ENCODE data around the gene AP1G1.

The AP1G1 gene

DNA sequence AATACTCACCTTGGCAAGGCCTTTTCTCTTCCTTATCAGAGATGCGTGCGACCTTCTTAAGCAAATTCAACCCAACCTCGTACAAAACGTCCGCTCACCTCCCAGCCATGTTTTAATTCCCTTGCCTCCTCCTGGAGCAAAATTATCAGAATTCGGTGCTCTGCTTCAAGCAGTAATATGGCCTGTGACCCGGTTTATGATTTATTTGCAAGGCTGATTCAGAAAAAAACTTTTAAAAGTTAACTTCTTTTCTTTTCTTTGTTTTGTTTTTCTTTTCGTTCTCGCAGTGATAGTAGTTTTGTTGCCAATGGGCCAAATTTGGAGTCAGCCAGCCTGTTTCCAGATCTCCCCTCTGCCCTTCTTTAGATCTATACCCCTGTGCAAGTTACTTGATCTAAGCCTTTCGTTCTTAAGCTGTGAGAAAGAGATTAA, 84.3 kb downstream of the AP1G1 start, which contains the start of gene PHLPP2:
TSS of gene PHLPP2 (minus strand) at position 382 of the 432 bp plus-strand sequence. CDS start 9,906 bp downstream, outside the sequence.
- TF ChIP-seq, protein P1, sequence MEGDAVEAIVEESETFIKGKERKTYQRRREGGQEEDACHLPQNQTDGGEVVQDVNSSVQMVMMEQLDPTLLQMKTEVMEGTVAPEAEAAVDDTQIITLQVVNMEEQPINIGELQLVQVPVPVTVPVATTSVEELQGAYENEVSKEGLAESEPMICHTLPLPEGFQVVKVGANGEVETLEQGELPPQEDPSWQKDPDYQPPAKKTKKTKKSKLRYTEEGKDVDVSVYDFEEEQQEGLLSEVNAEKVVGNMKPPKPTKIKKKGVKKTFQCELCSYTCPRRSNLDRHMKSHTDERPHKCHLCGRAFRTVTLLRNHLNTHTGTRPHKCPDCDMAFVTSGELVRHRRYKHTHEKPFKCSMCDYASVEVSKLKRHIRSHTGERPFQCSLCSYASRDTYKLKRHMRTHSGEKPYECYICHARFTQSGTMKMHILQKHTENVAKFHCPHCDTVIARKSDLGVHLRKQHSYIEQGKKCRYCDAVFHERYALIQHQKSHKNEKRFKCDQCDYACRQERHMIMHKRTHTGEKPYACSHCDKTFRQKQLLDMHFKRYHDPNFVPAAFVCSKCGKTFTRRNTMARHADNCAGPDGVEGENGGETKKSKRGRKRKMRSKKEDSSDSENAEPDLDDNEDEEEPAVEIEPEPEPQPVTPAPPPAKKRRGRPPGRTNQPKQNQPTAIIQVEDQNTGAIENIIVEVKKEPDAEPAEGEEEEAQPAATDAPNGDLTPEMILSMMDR (IDR thresholded peaks at IDR 0.05; ENCODE audit: low read depth, low read length, missing control alignments), result no peak
- peak within 1 kb of the TSS; percentile 75 for H3K4me3 ChIP-seq (replicated peaks; ENCODE audit: low read depth, low read length)
- DNase-seq (ENCODE audit: extremely low read depth, low read depth), result no peak

DNA sequence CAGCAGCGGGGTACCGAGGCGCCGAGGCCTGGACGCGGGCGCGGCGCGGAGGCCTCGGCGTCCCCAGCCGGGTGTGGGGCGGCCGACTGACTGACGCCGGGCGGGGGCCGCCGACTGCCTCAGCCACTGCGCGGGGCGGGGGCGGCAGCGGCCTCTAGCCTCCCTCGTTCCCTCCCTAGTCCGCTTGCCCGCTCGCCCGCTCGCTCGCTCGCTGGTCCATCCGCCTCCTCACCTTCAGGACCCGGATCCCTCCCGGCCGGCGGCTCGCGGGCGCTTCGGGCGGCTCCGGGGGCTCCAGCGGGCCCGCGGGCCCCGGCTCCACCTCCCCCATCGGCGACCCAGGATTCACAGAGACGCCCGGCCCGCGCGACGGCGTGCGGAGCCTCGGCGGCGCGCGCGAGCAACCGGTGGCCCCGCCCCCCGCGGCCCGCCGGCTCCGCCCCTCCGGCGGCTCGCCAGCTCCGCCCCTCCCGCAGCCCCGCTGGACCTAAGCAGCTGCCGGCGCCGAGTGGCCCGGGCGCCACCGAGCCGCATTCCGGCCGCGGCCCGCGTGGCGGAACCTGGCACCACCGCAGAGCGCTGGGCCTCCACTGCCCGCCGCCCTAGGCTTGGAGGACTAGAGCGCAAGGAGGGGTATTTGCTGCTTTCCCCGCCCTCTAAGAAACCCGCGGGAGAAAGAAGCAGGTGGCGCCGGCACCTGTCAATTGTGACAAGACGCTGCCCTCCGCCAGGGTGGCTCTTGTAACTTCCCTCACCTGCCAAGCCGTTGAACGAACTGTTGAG, 84.9 kb downstream of the AP1G1 start:
- TF ChIP-seq, protein P1 (IDR thresholded peaks at IDR 0.05; ENCODE audit: low read depth, low read length, missing control alignments), result no peak
- H3K4me3 ChIP-seq (replicated peaks; ENCODE audit: low read depth, low read length), result peak overlapping the region; percentile 75
- DNase-seq (ENCODE audit: extremely low read depth, low read depth), result no peak

DNA sequence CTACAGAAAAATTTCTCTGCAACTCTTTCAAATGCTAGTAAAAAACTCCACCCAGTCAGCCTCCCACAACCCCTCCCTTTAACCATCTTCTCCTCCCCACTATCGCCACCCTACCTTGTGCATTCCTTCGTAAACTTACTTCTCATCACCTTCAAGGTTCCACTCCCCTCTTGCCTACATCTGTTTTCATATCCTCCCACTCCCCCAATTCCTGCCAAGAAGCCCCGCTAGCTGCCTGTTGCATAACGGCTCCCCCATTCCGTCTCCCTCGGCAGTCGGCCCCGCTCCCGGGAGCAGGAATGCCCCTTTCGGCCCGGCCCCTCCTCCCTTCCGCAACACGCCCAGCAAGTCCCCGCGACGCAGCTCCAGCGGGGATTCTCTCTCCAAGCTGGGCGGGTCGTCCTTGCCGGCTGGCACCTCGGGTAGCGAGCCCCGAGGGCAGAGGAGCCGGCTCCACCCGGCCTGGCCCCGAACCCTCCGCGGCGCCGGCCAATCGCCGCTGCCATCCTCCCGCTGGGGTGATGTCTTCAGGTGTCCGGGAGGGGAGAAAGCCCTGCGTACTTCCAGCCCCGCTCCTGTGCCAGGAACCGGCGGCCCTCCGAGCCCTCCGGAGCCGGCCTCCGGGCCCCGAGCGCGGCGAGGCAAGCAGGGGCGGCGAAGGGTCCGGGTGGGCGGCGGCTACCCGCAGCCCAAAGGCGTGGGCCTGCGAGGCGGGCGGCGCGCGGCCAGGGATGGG, 85.7 kb downstream of the AP1G1 start:
- no peak for DNase-seq (ENCODE audit: extremely low read depth, low read depth)
- TF ChIP-seq, protein P1 (IDR thresholded peaks at IDR 0.05; ENCODE audit: low read depth, low read length, missing control alignments), result no peak
- H3K4me3 ChIP-seq (replicated peaks; ENCODE audit: low read depth, low read length), result peak overlapping the region; percentile 75

DNA sequence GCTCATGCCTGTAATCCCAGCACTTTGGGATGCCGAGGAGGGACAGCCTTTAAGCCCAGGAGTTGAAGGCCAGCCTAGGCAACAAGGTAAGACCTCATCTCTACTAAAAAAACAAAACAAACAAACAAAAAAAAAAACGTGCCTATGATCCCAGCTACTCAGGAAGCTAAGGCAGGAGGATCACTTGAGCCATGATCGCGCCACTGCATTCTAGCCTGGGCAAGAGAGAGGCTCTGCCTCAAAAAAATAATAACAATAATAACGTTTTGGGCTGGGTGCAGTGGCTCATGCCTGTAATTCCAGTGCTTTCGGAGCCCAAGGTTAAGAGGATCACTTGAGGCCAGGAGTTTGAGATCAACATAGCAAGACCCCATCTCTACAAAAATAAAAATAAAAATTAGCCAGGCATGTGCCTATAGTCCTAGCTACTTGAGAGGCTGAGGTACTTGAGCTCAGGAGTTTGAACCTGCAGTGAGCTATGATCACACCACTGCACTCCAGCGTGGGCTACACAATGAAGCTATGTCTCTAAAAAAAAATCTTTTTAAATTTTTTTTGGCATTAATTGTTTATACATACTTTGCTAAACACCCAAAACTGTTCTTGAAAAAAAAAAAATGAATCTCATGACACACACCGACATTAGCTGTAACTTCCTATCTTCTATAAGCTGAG, 87.4 kb downstream of the AP1G1 start:
- DNase-seq (ENCODE audit: extremely low read depth, low read depth), result no peak
- TF ChIP-seq, protein P1 (IDR thresholded peaks at IDR 0.05; ENCODE audit: low read depth, low read length, missing control alignments), result no peak
- H3K4me3 ChIP-seq (replicated peaks; ENCODE audit: low read depth, low read length), result no peak overlapping the region

DNA sequence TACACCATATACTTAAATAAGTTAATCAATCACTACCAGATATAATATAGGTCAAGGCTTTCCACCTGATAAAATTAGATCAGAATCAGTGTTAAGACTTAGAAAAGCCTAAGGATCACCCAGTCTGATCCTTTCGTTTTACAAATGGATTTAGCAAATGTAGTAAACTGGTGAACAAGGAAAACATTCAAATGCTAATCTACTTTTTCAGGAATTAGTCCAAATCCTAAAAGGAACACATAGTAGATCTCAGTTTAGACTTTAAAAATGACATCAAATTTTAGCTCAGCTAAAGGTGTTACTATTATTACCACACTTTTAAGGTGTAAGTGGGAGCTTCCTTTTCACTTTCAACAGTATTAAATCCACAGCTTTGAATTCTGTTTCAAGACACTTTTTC, 96.1 kb downstream of the AP1G1 start:
- TF ChIP-seq, protein P1 (IDR thresholded peaks at IDR 0.05; ENCODE audit: low read depth, low read length, missing control alignments), result no peak
- no peak for DNase-seq (ENCODE audit: extremely low read depth, low read depth)

DNA sequence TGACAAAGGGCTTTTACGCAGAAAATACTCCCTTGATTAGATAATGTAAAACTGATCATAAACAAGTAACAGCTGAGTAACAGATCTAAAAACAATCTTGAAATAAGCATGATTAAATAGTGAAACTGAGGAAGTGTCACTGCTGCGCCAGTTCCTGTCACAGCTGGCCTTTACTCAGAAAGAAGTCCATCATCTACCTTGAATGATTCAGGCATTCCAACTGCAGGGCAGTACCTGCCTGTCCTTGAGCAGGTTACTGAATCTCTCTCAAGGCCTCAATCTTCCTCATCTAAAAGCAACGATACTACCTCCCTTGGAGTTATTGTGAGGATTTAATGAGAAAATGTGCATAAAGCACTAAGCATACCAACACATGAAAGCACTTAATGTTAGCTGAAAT, 96.8 kb downstream of the AP1G1 start:
- no peak for DNase-seq (ENCODE audit: extremely low read depth, low read depth)
- no peak overlapping the region for H3K4me3 ChIP-seq (replicated peaks; ENCODE audit: low read depth, low read length)
- TF ChIP-seq, protein P1 (IDR thresholded peaks at IDR 0.05; ENCODE audit: low read depth, low read length, missing control alignments), result no peak

More for the DNA sequence above, 96.1 kb downstream of the AP1G1 start:
- H3K4me3 ChIP-seq (replicated peaks; ENCODE audit: low read depth, low read length), result no peak overlapping the region

Data from HFF-Myc (cell line).